Endothelial cell of umbilical vein (primary cell): ENCODE measurements around the gene LRG1.

Experiments used
- EZH2 ChIP-seq: IDR thresholded peaks from 2 replicates; pipeline ENCODE4 v1.6.1; 2012; ENCODE audit warnings: borderline replicate concordance, low read depth, mild to moderate bottlenecking, moderate library complexity, low read length, inconsistent platforms; ENCODE audit not compliant: severe bottlenecking
- MYC ChIP-seq: IDR thresholded peaks from one replicate; pipeline ENCODE4 v1.6.1; 2011; ENCODE audit warnings: mild to moderate bottlenecking, low read depth, low read length
- POLR2A ChIP-seq: IDR thresholded peaks from 2 replicates; pipeline ENCODE4 v1.6.1; 2012; ENCODE audit warnings: low read depth, mild to moderate bottlenecking, control low read depth, low read length
- POLR2AphosphoS5 ChIP-seq: IDR thresholded peaks from 2 replicates; pipeline ENCODE4 v1.6.1; 2012; ENCODE audit warnings: low read depth, mild to moderate bottlenecking, control low read depth, low read length, moderate library complexity; ENCODE audit not compliant: insufficient read depth
- TF ChIP-seq, protein P1 (sequence below), 2 donors: IDR thresholded peaks; 1 replicate in 1 of 2; 2 replicates in 1 of 2; pipeline ENCODE4 v1.5.1; 2011; ENCODE audit warnings: low read length in 2 of 2, mild to moderate bottlenecking in 2 of 2, moderate library complexity in 2 of 2, control low read depth in 1 of 2, inconsistent platforms in 1 of 2, low read depth in 1 of 2; ENCODE audit not compliant: insufficient read depth in 1 of 2; ENCODE audit errors: extremely low read depth in 1 of 2

DNA sequence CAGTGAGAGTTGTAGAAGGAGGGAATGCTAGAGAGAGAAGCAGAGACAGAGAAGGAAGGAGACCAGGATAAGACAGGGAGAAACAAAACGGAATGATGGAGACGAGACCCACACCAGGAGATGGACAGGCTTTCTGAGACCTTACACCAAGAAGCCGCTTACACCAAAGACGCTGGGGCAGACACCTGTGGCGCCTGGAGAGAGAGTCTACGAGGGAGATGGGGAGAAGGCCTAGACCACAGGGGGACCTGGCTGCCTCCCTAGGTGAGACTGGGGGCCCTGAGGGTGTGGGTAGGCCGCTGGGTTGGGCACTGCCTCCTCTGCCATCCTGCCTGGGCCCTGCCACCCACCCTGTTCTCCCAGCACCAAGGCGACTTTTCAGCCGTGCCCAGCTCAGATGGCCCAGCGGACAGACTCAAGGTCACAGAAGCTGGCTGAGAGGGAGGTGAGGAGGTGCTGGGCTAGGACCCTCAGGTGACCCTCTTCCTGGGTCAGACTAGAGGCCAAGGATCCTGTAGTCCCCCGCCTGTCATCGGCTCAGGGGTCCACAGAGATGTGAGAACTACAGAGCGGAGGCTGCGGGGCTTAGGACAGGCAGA lies 9.8 kb downstream of the LRG1 start:
- no peak for TF ChIP-seq POLR2AphosphoS5
- no peak for TF ChIP-seq POLR2A
- no peak for TF ChIP-seq MYC
- TF ChIP-seq EZH2 = no peak
- TF ChIP-seq, protein P1, sequence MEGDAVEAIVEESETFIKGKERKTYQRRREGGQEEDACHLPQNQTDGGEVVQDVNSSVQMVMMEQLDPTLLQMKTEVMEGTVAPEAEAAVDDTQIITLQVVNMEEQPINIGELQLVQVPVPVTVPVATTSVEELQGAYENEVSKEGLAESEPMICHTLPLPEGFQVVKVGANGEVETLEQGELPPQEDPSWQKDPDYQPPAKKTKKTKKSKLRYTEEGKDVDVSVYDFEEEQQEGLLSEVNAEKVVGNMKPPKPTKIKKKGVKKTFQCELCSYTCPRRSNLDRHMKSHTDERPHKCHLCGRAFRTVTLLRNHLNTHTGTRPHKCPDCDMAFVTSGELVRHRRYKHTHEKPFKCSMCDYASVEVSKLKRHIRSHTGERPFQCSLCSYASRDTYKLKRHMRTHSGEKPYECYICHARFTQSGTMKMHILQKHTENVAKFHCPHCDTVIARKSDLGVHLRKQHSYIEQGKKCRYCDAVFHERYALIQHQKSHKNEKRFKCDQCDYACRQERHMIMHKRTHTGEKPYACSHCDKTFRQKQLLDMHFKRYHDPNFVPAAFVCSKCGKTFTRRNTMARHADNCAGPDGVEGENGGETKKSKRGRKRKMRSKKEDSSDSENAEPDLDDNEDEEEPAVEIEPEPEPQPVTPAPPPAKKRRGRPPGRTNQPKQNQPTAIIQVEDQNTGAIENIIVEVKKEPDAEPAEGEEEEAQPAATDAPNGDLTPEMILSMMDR (IDR thresholded peaks at IDR 0.05; ENCODE audit: extremely low read depth in 1 of 2, insufficient read depth in 1 of 2, low read depth in 1 of 2, low read length in 2 of 2) = no peak
